CD4-positive, alpha-beta T cell treated with Interleukin-2 at 100 ng/mL for 4 hours (primary cell): Measurements from ENCODE around the gene IPMK.
"Not testable (repeated sequence)": the region's sequence is repeated elsewhere in the genome, so short reads cannot be mapped to it uniquely, and the experiment has no call there.

Experiments
- DNase-seq: peaks from one replicate; pipeline ENCODE4 v3.0.0-alpha.2; 2020; ENCODE audit warnings: low spot score

IPMK gene

DNA sequence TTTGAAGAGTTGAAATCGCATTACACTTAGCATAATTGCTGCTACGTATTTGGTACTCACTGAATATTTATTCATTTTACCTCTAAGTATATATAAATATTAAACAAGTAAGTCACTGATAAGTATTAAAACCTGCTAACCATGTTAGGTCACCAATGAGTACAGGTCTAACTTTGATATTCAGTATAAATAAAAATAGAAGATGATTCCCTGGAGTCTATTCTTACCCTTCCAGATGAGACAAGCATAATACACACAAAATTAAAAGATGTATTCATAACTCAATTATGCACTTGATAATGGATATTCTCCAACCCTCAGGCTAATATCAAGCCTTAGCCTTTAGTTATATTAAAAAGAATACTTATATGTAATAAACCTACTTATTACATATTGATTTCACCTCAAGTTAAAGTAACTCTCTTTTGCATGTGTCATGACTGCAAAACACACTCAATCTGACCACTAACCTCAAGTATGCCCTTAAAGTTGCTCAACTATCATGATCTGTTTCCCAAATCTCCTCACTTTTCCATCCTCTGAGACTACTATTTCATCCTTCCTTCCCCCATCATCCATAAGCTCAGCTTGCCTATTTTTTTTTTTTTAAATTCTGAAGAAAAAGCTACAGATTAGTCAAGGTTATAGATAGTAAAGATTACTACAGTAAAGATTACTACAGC lies 46.8 kb downstream of the IPMK start:
- no peak for DNase-seq

DNA sequence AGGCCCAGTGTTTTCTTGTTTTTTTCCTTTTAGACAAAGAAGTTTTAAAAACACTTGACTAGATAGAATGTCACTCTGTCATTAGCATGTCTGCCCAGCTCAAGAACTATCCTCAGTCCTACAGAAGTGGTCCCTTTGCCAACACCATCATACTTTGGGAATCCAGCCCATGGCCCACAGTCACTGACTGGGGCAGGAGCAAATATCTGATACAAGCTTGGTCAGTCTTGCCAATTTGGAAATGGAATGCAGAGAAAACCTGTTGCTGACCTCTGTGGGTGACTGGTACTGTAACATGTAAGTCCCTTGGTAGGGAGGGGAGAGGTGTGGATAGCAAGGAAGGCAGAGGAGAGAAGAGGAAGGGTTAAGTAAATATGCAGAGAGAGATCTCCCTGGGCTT lies 47.8 kb downstream of the IPMK start:
- DNase-seq = no peak

- no peak for DNase-seq
Observed at GRCh38 chr10:58217612-58218011, 50.1 kb downstream of the IPMK start.

GRCh38 chr10:58212622-58213021 lies 55.1 kb downstream of the IPMK start:
- DNase-seq = no peak

DNA sequence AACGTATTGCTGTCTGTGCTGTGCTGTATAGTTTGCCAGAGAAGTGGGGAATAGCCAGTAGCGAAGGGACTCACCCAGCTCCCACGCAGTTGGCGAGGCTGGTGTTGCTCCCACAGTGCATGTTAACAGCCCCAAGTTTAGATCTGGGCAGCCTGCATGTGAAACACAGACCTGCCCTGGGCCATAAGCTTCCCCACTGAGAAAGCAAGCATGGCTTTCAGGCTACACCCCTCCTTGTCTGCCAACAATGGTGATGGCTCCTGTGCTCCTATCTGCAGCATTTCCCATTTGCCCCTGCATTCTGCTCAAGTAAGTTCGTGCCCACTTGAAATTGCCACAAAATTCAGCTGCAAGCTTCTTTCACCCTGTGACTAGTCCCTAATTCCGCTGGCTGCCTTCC lies 57.5 kb downstream of the IPMK start:
- no peak for DNase-seq

DNA sequence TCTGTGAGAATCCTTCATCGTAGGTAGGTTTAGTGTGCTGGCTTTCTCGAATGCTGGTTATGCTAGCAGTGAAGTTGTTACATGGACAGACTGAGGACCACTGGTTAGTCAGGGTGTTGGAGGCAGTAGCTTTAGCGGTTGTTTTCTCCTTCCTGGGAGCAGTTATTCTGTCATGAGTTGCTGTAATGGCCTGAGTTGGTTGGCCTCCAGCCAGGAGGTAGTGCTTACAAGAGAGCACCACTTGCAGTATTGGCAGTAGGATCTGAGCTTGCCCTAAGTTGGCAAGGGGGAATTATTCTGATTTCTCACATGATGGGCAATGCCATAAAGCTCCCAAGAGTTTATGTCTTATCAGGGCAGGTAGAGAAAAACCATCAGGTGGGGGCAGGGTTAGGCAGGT lies 58.0 kb downstream of the IPMK start:
- no peak for DNase-seq

DNA sequence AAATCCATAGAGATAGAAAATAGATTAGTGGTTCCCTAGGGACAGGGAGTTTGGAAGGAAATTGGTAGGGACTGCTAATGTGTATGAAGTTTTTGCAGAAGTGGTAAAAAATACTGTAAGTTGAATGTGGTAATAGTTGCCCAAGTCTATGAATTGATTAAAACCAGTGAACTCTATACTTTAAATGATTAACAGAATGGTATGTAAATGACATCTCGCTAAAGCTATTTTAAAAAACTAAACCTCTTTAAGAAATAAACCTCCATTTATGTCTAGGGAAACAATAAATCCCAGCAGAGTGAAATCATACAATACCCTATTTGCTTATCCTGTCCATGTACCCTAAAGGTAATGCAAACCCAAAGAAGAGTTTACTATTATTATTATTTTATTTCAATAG lies 61.4 kb downstream of the IPMK start:
- DNase-seq = no peak

- no peak for DNase-seq
Observed at GRCh38 chr10:58201704-58202103, 66.0 kb downstream of the IPMK start.

- no peak for DNase-seq
Observed at GRCh38 chr10:58189269-58189668, 78.4 kb downstream of the IPMK start.

- no peak for DNase-seq
Observed at GRCh38 chr10:58184120-58184670, 83.5 kb downstream of the IPMK start.

DNA sequence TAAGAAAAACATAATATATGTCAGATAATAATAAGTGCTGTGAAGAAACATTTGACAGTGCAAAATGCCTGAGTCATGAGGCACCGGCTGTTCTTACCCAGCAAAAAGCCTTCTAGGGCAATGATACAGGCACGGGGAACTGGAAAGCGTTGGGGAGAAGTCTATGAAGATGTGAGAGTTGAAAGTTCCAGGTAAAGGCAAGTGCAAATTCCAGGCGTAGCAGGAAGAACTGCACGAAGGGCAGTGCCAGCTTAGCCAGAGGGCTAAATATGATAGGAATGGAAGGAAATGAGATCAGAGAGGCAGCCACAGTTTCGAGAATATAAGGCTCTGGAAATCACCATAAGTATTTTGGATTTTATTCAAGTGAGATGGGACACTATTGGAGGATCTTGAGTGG lies 87.0 kb downstream of the IPMK start:
- no peak for DNase-seq

- no peak for DNase-seq
Observed at GRCh38 chr10:58179238-58179637, 88.5 kb downstream of the IPMK start.

- no peak for DNase-seq
Observed at GRCh38 chr10:58178811-58179210, 88.9 kb downstream of the IPMK start.

DNA sequence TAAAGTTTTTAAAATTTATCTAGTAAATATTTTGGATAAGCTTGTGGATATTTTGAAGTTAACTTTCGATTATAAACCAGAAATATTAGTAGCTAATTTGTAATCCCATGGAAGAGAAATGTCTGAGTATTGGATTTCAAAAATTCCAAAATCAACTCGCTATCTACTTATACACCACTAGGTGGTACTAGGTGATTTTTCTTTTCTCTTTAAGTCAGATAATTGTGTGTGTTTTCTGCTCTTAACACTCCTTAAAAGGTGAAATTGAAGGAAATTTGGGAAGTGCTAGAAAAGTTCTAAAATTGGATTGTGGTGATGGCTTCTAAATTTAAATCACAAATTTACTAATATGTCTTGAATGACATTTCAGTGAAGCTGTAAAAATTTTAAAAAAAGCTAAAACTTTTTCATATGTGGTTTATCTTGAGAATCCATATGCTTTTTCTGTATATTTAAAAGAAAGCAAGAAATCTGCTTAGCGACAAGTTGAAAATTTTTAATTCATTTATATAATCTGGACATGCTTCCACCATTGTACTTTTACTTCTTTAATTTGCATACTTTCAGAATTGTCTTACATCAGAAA lies 90.2 kb downstream of the IPMK start:
- peak; percentile 4 for DNase-seq

- DNase-seq = no peak
Observed at GRCh38 chr10:58175990-58176900, 91.4 kb downstream of the IPMK start.

GRCh38 chr10:58174831-58175230 lies 92.9 kb downstream of the IPMK start:
- no peak for DNase-seq

GRCh38 chr10:58173391-58173790 lies 94.3 kb downstream of the IPMK start:
- DNase-seq = no peak

DNA sequence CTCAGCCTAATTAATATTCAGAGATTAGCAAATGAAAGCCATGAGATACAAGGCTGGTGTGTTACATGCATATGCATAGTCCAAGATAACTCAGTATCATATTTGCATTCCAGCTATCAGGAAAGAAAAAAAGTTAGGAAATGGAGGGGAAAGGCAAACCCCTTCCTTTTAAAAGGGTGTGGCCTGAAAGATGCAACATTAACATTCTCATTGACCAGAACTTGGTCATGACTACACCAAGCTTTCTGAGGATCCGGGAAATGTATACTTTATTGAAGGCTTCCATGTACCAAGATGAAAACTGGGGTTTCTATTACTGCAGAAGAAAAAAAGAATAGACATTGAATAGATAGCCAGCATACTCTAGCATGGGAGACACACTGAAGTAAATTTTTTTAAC lies 96.5 kb downstream of the IPMK start:
- DNase-seq = no peak

GRCh38 chr10:58164517-58164916 lies 103.2 kb downstream of the IPMK start:
- DNase-seq = no peak

GRCh38 chr10:58158806-58159205 lies 108.9 kb downstream of the IPMK start:
- no peak for DNase-seq

- no peak for DNase-seq
Observed at GRCh38 chr10:58157076-58157766, 110.5 kb downstream of the IPMK start.

DNA sequence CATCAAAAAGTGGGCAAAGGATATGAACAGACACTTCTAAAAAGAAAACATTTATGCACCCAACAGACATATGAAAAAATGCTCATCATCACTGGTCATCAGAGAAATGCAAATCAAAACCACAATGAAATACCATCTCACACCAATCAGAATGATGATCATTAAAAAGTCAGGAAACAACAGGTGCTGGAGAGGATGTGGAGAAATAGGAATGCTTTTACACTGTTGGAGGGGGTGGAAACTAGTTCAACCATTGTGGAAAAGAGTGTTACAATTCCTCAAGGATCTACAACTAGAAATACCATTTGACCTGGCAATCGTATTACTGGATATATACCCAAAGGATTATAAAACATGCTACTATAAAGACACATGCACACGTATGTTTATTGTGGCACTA lies 111.8 kb downstream of the IPMK start:
- not testable (repeated sequence) for DNase-seq
